Uterus (tissue), 4 donors: Measurements from ENCODE around the gene CDH7. TPM values are rescaled to one million over a fixed set of nuclear protein-coding genes. Genes with fewer than 3 reads are reported as not detected.

Source experiments
- DNase-seq, 2 donors: peaks; one replicate each; pipeline ENCODE4 v3.0.0-alpha.2; 2019 to 2020
- H3K27ac ChIP-seq, 2 donors: fragments of 200-600 bp; sonication (generic); 1 replicate in 1 of 2; 2 replicates in 1 of 2; pipeline ENCODE4 v1.5.1; 2016 to 2018
- H3K27me3 ChIP-seq, 2 donors: fragments of 200-600 bp; sonication (generic); one replicate each; pipeline ENCODE4 v1.5.1; 2018 to 2019; ENCODE audit warnings: control low read depth in 1 of 2
- H3K36me3 ChIP-seq, 2 donors: fragments of 200-600 bp; sonication (generic); one replicate each; pipeline ENCODE4 v1.5.1; 2019; ENCODE audit warnings: control low read depth in 1 of 2
- H3K4me1 ChIP-seq, 2 donors: fragments of 200-600 bp; sonication (generic); one replicate each; pipeline ENCODE4 v1.5.1; 2018 to 2019; ENCODE audit warnings: control low read depth in 1 of 2
- H3K4me3 ChIP-seq, 2 donors: fragments of 200-600 bp; sonication (generic); 1 replicate in 1 of 2; 2 replicates in 1 of 2; pipeline ENCODE4 v1.5.1; 2018 to 2019; ENCODE audit warnings: mild to moderate bottlenecking in 1 of 2
- H3K9me3 ChIP-seq, 2 donors: fragments of 200-600 bp; sonication (generic); one replicate each; pipeline ENCODE4 v1.5.1; 2019; ENCODE audit warnings: control low read depth in 1 of 2
- CTCF ChIP-seq, 4 experiments: fragments of 200-600 bp in 2 of 4; fragments of 450-650 bp in 2 of 4; sonication (generic) in 2 of 4; IDR thresholded peaks; one replicate each; pipeline ENCODE4 v1.5.1; 2016 to 2019; ENCODE audit warnings: antibody characterized with exemption in 4 of 4, mild to moderate bottlenecking in 2 of 4, moderate library complexity in 1 of 4
- POLR2A ChIP-seq, 2 donors: fragments of 450-650 bp; IDR thresholded peaks; one replicate each; pipeline ENCODE4 v1.6.1; 2016; ENCODE audit warnings: antibody characterized with exemption in 2 of 2, mild to moderate bottlenecking in 1 of 2, moderate library complexity in 1 of 2
- intact Hi-C: fragments of 100-400 bp; cut with DNase I; formaldehyde crosslinking; loops from one replicate; pipeline ENCODE4 v1.15.1; 2023; ENCODE audit warnings: low total_unique reads
- total RNA-seq, 4 donors: library from RNA; depleted of rRNA in 3 of 4; stranded (reverse); fragments of >200 nt in 3 of 4; gene quantifications; one replicate each; pipeline versions ENCODE4 v1.1.0 to v1.2.4, GENCODE V29; 2014 to 2023
- donor health status: DM: yes; HTN: yes; CAD: no.

CDH7 gene
- total RNA-seq, 4 donors from 2014 or later = 2.8 TPM; not detected in 3

DNA sequence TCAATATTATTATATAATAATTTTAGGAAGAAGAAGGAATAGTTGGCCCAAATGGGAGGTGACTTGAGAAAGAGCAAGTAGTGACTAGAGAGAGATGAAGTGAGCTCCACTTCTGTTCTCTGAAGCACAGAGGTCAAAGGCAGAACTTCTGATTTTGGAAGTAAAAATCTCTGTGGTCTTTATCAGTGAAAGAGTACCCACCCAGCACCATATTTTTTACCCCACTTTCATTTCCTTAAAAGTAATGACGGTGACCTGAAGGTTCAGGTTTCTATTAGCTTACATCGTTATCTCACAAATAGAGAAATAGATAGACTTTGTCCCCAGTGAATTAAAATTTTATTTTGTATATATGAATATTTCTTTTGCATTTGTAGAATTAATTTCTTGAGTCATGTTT lies 95.3 kb downstream of the CDH7 start:
- Histone ChIP-seq H3K9me3 (no peaks in the 10 kb centered on the region), H3K27me3 (no peaks in the 10 kb centered on the region), H3K27ac (no peak overlapping the region), H3K4me3 (no peak overlapping the region), H3K36me3 (no peaks in the 10 kb centered on the region), H3K4me1 (no peaks in the 10 kb centered on the region)
- intact Hi-C loops = no loop called here
- no peak for DNase-seq
- no peak for TF ChIP-seq POLR2A (IDR thresholded peaks at IDR 0.05)
- TF ChIP-seq CTCF (IDR thresholded peaks at IDR 0.05) = no peak

GRCh38 chr18:65852273-65852672 lies 101.5 kb downstream of the CDH7 start:
- no peak for DNase-seq
- no peaks in the 10 kb centered on the region for H3K9me3 ChIP-seq
- H3K27ac ChIP-seq = no peak overlapping the region
- H3K4me1 ChIP-seq = no peaks in the 10 kb centered on the region
- H3K27me3 ChIP-seq = no peaks in the 10 kb centered on the region
- H3K36me3 ChIP-seq = no peaks in the 10 kb centered on the region
- no peak for TF ChIP-seq POLR2A (IDR thresholded peaks at IDR 0.05)
- H3K4me3 ChIP-seq = no peak overlapping the region
- intact Hi-C loops = no loop called here

- Histone ChIP-seq H3K27me3 (no peaks in the 10 kb centered on the region), H3K36me3 (no peaks in the 10 kb centered on the region), H3K9me3 (no peaks in the 10 kb centered on the region), H3K4me1 (no peaks in the 10 kb centered on the region), H3K27ac (no peak overlapping the region), H3K4me3 (no peak overlapping the region)
- intact Hi-C loops = no loop called here
- no peak for DNase-seq
- no peak for TF ChIP-seq POLR2A (IDR thresholded peaks at IDR 0.05)
- no peak for TF ChIP-seq CTCF (IDR thresholded peaks at IDR 0.05)
Measured at GRCh38 chr18:65859075-65859474, 108.3 kb downstream of the CDH7 start.

DNA sequence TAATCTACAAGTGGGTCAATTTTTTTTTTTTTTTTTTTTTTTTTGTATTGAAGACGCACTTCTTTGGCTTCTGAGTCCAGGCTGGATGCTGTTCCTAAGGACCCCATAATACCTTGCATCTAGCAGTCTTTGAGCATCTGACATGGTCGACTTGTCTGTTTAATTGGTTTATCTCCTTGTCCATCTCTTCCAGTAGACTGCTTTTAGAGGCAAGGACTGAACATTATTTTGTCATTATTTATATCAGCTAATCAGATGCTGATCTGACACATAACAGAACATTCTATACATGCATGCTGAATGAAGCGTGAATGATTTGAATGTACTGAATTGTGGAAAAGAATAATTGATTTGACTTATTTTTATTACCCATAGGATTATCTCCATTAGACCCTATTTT lies 118.7 kb downstream of the CDH7 start:
- intact Hi-C loops = no loop called here
- no peak overlapping the region for H3K27ac ChIP-seq
- no peaks in the 10 kb centered on the region for H3K4me1 ChIP-seq
- no peak overlapping the region for H3K4me3 ChIP-seq
- no peak for TF ChIP-seq POLR2A (IDR thresholded peaks at IDR 0.05)
- no peak for TF ChIP-seq CTCF (IDR thresholded peaks at IDR 0.05)
- no peaks in the 10 kb centered on the region for H3K9me3 ChIP-seq
- DNase-seq = no peak
- no peaks in the 10 kb centered on the region for H3K36me3 ChIP-seq
- no peaks in the 10 kb centered on the region for H3K27me3 ChIP-seq

- no peak overlapping the region for H3K27ac ChIP-seq
- no peaks in the 10 kb centered on the region for H3K27me3 ChIP-seq
- H3K36me3 ChIP-seq = no peaks in the 10 kb centered on the region
- no peak for DNase-seq
- intact Hi-C loops = no loop called here
- H3K9me3 ChIP-seq = no peaks in the 10 kb centered on the region
- no peak for TF ChIP-seq POLR2A (IDR thresholded peaks at IDR 0.05)
- TF ChIP-seq CTCF (IDR thresholded peaks at IDR 0.05) = no peak
- H3K4me1 ChIP-seq = no peaks in the 10 kb centered on the region
- H3K4me3 ChIP-seq = no peak overlapping the region
Measured at GRCh38 chr18:65876310-65876709, 125.5 kb downstream of the CDH7 start.

- intact Hi-C loops = no loop called here
- TF ChIP-seq CTCF (IDR thresholded peaks at IDR 0.05) (no peak), POLR2A (IDR thresholded peaks at IDR 0.05) (no peak)
Measured at GRCh38 chr18:65897292-65897691, 146.5 kb downstream of the CDH7 start.

More at GRCh38 chr18:65897292-65897691, 146.5 kb downstream of the CDH7 start:
- no peaks in the 10 kb centered on the region for H3K9me3 ChIP-seq
- H3K4me3 ChIP-seq = no peak overlapping the region
- H3K27me3 ChIP-seq = no peaks in the 10 kb centered on the region
- no peak for DNase-seq
- no peaks in the 10 kb centered on the region for H3K4me1 ChIP-seq
- H3K36me3 ChIP-seq = no peaks in the 10 kb centered on the region
- no peak overlapping the region for H3K27ac ChIP-seq
